Neuronal stem cell (in vitro differentiated cells): ENCODE measurements around the gene JSRP1.

Experiments
- DNase-seq: peaks from one replicate; pipeline ENCODE4 v3.0.0-alpha.2; 2013; ENCODE audit warnings: low spot score
- H2AFZ ChIP-seq: one replicate; pipeline ENCODE4 v1.6.1; 2013; ENCODE audit warnings: mild to moderate bottlenecking, low read length, inconsistent platforms
- H2AK5ac ChIP-seq: 2 replicates; pipeline ENCODE4 v1.6.1; 2013; ENCODE audit warnings: low read depth, mild to moderate bottlenecking, inconsistent platforms, low read length, moderate library complexity, mixed read lengths
- H2BK120ac ChIP-seq: 2 replicates; pipeline ENCODE4 v1.6.1; 2013; ENCODE audit warnings: low read depth, mild to moderate bottlenecking, inconsistent platforms, low read length, moderate library complexity, mixed read lengths
- H2BK12ac ChIP-seq: one replicate; pipeline ENCODE4 v1.6.1; 2013; ENCODE audit warnings: low read length, inconsistent platforms
- H2BK15ac ChIP-seq: 2 replicates; pipeline ENCODE4 v1.6.1; 2013; ENCODE audit warnings: mild to moderate bottlenecking, low read length, inconsistent platforms, mixed read lengths
- H2BK5ac ChIP-seq: one replicate; pipeline ENCODE4 v1.6.1; 2013; ENCODE audit warnings: inconsistent platforms, mild to moderate bottlenecking, low read length, moderate library complexity
- H3K14ac ChIP-seq: one replicate; pipeline ENCODE4 v1.6.1; 2013; ENCODE audit warnings: low read length, inconsistent platforms
- H3K18ac ChIP-seq: 2 replicates; pipeline ENCODE4 v1.6.1; 2013; ENCODE audit warnings: low read length, inconsistent platforms
- H3K23ac ChIP-seq: 2 replicates; pipeline ENCODE4 v1.6.1; 2013; ENCODE audit warnings: low read depth, mild to moderate bottlenecking, mixed read lengths, low read length, inconsistent platforms; ENCODE audit not compliant: poor library complexity
- H3K27ac ChIP-seq: replicated peaks from 3 replicates; pipeline ENCODE4 v1.5.1; 2013; ENCODE audit warnings: low read length, inconsistent platforms
- H3K27me3 ChIP-seq, 3 experiments: 2 replicates each; pipeline ENCODE4 v1.6.1; 2013; ENCODE audit warnings: low read length in 3 of 3, mild to moderate bottlenecking in 2 of 3, inconsistent platforms in 1 of 3, low read depth in 1 of 3, mixed read lengths in 1 of 3, moderate library complexity in 1 of 3; ENCODE audit not compliant: control insufficient read depth in 3 of 3, insufficient read depth in 3 of 3
- H3K36me3 ChIP-seq, 2 donors: replicated peaks in 1 of 2; 2 replicates each; pipeline ENCODE4 v1.6.1; 2013; ENCODE audit warnings: low read length in 2 of 2; ENCODE audit not compliant: control insufficient read depth in 2 of 2, insufficient read depth in 2 of 2
- H3K4ac ChIP-seq: 2 replicates; pipeline ENCODE4 v1.6.1; 2013; ENCODE audit warnings: inconsistent platforms, mild to moderate bottlenecking, low read length, moderate library complexity
- H3K4me1 ChIP-seq, 2 donors: 1 replicate in 1 of 2; 2 replicates in 1 of 2; pipeline ENCODE4 v1.6.1; 2013; ENCODE audit warnings: low read length in 2 of 2, low read depth in 1 of 2; ENCODE audit not compliant: control insufficient read depth in 2 of 2, insufficient read depth in 1 of 2
- H3K4me2 ChIP-seq: one replicate; pipeline ENCODE4 v1.6.1; 2013; ENCODE audit warnings: mild to moderate bottlenecking, low read length, inconsistent platforms; ENCODE audit not compliant: insufficient read depth, poor library complexity, severe bottlenecking
- H3K4me3 ChIP-seq, 2 donors: 2 replicates each; pipeline ENCODE4 v1.5.1; 2013; ENCODE audit warnings: low read length in 2 of 2, mild to moderate bottlenecking in 2 of 2, inconsistent platforms in 1 of 2, moderate library complexity in 1 of 2
- H3K79me1 ChIP-seq: one replicate; pipeline ENCODE4 v1.6.1; 2013; ENCODE audit warnings: low read depth, mild to moderate bottlenecking, inconsistent platforms, low read length, moderate library complexity
- H3K9ac ChIP-seq: one replicate; pipeline ENCODE4 v1.6.1; 2013; ENCODE audit warnings: mild to moderate bottlenecking, low read depth, low read length, inconsistent platforms; ENCODE audit not compliant: poor library complexity
- H3K9me3 ChIP-seq, 2 donors: replicated peaks in 1 of 2; 2 replicates each; pipeline versions ENCODE3 to v1.6.1; 2013; ENCODE audit warnings: low read length in 2 of 2, mild to moderate bottlenecking in 2 of 2, inconsistent platforms in 1 of 2, low read depth in 1 of 2, mixed read lengths in 1 of 2, moderate library complexity in 1 of 2; ENCODE audit not compliant: control insufficient read depth in 2 of 2, insufficient read depth in 1 of 2
- H4K8ac ChIP-seq: one replicate; pipeline ENCODE4 v1.6.1; 2013; ENCODE audit warnings: low read depth, mild to moderate bottlenecking, inconsistent platforms, low read length, moderate library complexity
- H4K91ac ChIP-seq: one replicate; pipeline ENCODE4 v1.6.1; 2013; ENCODE audit warnings: low read length, low read depth, mild to moderate bottlenecking, inconsistent platforms; ENCODE audit not compliant: poor library complexity
- WGBS, 2 donors: extraction: QIAGEN DNeasy Blood & Tissue Kit; methylation state at CpG; one replicate each; pipeline ENCODE4 v1.1.7; 2013; ENCODE audit warnings: missing lambda C conversion rate in 2 of 2, mixed read lengths in 1 of 2; ENCODE audit not compliant: insufficient read length in 2 of 2, insufficient replicate concordance in 1 of 2; ENCODE audit errors: extremely low coverage in 2 of 2; 5-methylcytosine and 5-hydroxymethylcytosine counted together

Gene JSRP1

DNA sequence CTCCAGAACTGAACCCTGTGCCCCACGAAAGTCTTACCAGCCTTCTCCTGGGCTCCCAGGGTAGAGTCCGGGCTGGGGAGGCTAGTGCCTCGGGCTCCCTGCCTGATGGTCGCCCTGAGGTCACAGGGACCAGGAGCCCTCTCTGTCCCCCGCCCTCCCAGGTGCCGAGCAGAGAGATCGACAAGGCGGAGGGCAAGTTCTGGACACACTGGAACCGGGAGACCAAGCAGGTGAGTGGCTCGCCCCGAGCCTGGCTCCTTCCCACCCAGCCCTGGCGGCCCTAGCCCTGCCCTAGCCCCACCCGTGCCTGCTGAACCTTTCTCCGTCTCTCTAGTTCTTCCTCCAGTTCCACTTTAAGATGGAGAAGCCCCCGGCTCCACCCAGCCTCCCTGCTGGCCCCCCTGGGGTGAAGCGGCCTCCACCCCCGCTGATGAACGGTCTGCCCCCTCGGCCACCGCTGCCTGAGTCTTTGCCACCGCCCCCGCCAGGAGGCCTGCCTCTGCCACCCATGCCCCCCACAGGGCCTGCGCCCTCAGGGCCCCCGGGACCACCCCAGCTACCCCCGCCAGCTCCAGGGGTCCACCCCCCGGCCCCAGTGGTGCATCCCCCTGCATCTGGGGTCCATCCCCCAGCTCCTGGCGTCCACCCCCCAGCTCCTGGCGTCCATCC is 8.7 kb downstream of the JSRP1 start:
- no peak overlapping the region for H3K18ac ChIP-seq
- DNase-seq: no peak
- no peak overlapping the region for H3K4ac ChIP-seq
- no peak overlapping the region for H3K4me2 ChIP-seq
- no peak overlapping the region for H3K4me3 ChIP-seq
- no peak overlapping the region for H2BK12ac ChIP-seq
- H3K79me1 ChIP-seq: peaks cover 21% of the 10 kb centered on the region
- WGBS, 2 donors: no CpG with 5 or more reads among the region's 28 CpGs
- no peak overlapping the region for H2AFZ ChIP-seq
- no peak overlapping the region for H4K8ac ChIP-seq
- no peak overlapping the region for H3K27ac ChIP-seq
- no peak overlapping the region for H4K91ac ChIP-seq
- no peak overlapping the region for H2BK15ac ChIP-seq
- H3K36me3 ChIP-seq: peaks cover 44 to 77% of the 10 kb centered on the region in 2 donors
- H3K4me1 ChIP-seq: no peaks in the 10 kb centered on the region
- H3K27me3 ChIP-seq: peaks cover 0 to 10% (median 0%) of the 10 kb centered on the region in 3 experiments
- no peak overlapping the region for H2AK5ac ChIP-seq
- no peak overlapping the region for H3K9ac ChIP-seq
- no peak overlapping the region for H2BK120ac ChIP-seq
- peaks cover 0 to 5% of the 10 kb centered on the region in 2 donors for H3K9me3 ChIP-seq
- H2BK5ac ChIP-seq: no peak overlapping the region
- no peak overlapping the region for H3K14ac ChIP-seq
- no peak overlapping the region for H3K23ac ChIP-seq

DNA sequence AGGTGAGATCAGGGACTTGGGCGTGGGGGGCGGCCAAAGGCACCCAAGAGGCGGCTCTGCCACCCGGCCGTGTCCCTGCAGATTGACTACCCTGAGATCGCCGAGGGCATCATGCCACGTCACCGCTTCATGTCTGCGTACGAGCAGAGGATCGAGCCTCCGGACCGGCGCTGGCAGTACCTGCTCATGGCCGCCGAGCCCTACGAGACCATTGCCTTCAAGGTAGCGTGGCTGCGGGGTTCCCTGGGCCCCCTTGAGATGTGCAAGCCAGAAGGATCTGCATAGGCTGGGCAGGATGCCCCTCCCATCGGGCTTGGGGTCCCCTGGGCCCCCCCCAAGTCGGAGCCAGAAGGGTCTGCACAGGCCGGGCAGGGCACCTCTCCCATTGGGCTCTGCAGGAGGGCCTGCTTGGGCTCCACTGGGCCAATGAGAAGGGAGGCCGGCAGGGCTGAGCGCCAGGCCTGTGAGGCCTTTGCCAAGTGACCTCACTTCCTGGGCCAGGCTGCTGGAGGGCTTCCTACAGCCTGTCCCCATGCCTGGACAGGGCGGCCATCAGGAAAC is 9.3 kb downstream of the JSRP1 start:
- Histone ChIP-seq H3K4me1 (peaks cover 0 to 2% of the 10 kb centered on the region in 2 donors), H2BK15ac (no peak overlapping the region), H2BK12ac (no peak overlapping the region), H2AK5ac (no peak overlapping the region), H3K27ac (no peak overlapping the region), H3K27me3 (peaks cover 0 to 3% (median 0%) of the 10 kb centered on the region in 3 experiments), H3K18ac (no peak overlapping the region), H3K4ac (no peak overlapping the region), H3K9ac (no peak overlapping the region), H3K23ac (no peak overlapping the region), H2BK120ac (no peak overlapping the region), H3K4me2 (no peak overlapping the region), H3K14ac (no peak overlapping the region), H3K9me3 (peaks cover 0 to 5% of the 10 kb centered on the region in 2 donors), H2AFZ (no peak overlapping the region), H4K91ac (no peak overlapping the region), H2BK5ac (no peak overlapping the region), H4K8ac (no peak overlapping the region), H3K4me3 (no peak overlapping the region), H3K36me3 (peaks cover 44 to 84% of the 10 kb centered on the region in 2 donors), H3K79me1 (peaks cover 28% of the 10 kb centered on the region)
- WGBS, 2 donors: no CpG with 5 or more reads among the region's 26 CpGs
- no peak for DNase-seq

DNA sequence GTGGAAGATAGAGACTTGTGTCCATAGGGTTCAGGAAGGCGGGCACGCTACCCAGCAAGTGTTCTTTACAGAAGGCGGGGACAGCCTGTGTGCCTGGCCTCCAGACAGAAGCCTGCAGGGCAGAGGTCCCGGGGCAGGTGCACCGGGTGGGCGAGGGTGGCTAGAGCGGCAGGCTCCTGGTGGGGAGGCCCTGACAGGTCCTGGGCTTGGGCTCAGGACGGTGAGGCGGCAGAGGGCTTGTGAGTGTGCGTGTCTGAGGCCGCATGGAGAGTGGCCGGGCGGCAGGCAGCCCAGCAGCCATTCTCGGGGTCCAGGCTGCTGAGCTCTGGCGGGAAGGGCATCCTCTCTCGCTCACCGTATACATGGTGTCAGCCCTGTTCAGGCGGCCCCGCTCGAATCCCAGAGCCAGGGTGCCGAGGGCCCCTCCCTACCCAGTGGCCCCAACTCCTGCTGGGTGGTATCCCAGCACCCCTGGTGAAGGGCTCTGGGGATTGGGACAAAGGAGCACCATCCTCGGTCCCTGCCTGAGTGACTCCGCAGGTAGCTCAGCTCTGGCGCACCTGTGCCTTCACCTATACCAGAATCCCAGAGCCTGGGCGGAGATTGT is 10.1 kb downstream of the JSRP1 start:
- WGBS, 2 donors: no CpG with 5 or more reads among the region's 25 CpGs
- H3K36me3 ChIP-seq: peaks cover 44 to 92% of the 10 kb centered on the region in 2 donors
- no peak overlapping the region for H4K8ac ChIP-seq

DNA sequence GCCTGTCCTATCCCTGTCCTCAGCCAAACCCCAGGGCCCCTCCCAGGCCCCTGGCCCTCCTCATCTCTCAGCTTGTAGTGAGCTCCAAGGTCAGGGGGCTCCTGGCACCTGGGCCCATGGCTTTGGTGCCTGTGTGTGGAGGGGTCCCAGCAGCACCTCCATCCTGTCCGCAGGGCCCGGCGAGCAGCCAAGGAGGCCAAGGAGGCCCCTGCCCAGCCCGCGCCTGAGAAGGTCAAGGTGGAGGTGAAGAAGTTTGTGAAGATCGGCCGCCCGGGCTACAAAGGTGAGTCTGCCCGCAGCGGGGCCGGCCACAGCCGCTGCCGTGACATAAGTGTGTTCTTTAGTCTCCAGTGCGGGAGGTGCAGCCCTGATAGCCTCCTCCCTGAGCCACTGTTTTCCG is 10.9 kb downstream of the JSRP1 start:
- no peak overlapping the region for H3K9ac ChIP-seq
- no peak for DNase-seq
- H3K36me3 ChIP-seq: peaks cover 44 to 96% of the 10 kb centered on the region in 2 donors

More for the DNA sequence above, 10.1 kb downstream of the JSRP1 start:
- H2AFZ ChIP-seq: no peak overlapping the region
- no peak overlapping the region for H4K91ac ChIP-seq
- H3K14ac ChIP-seq: no peak overlapping the region
- H3K4me1 ChIP-seq: peaks cover 2% of the 10 kb centered on the region in 2 donors
- H2AK5ac ChIP-seq: no peak overlapping the region
- H3K9ac ChIP-seq: no peak overlapping the region
- H3K4me3 ChIP-seq: no peak overlapping the region
- no peak overlapping the region for H3K4me2 ChIP-seq
- H3K4ac ChIP-seq: no peak overlapping the region
- H2BK5ac ChIP-seq: no peak overlapping the region
- peaks cover 0 to under 1% of the 10 kb centered on the region in 2 donors for H3K9me3 ChIP-seq
- peak overlapping the region; percentile 20 for H3K23ac ChIP-seq
- no peaks in the 10 kb centered on the region for H3K27me3 ChIP-seq
- no peak overlapping the region for H2BK15ac ChIP-seq
- H3K79me1 ChIP-seq: peaks cover 30% of the 10 kb centered on the region
- no peak for DNase-seq
- H2BK120ac ChIP-seq: no peak overlapping the region
- H2BK12ac ChIP-seq: no peak overlapping the region
- no peak overlapping the region for H3K27ac ChIP-seq
- no peak overlapping the region for H3K18ac ChIP-seq

More for the DNA sequence above, 10.9 kb downstream of the JSRP1 start:
- H3K9me3 ChIP-seq: no peaks in the 10 kb centered on the region
- no peak overlapping the region for H2BK120ac ChIP-seq
- no peak overlapping the region for H2AK5ac ChIP-seq
- WGBS, 2 donors: no CpG with 5 or more reads among the region's 15 CpGs
- H3K14ac ChIP-seq: no peak overlapping the region
- H3K4me1 ChIP-seq: peaks cover 10% of the 10 kb centered on the region in 2 donors
- H3K4me3 ChIP-seq: no peak overlapping the region
- H3K23ac ChIP-seq: no peak overlapping the region
- H4K8ac ChIP-seq: no peak overlapping the region
- H3K18ac ChIP-seq: no peak overlapping the region
- no peaks in the 10 kb centered on the region for H3K27me3 ChIP-seq
- peaks cover 37% of the 10 kb centered on the region for H3K79me1 ChIP-seq
- no peak overlapping the region for H3K27ac ChIP-seq
- H2BK5ac ChIP-seq: no peak overlapping the region
- no peak overlapping the region for H3K4me2 ChIP-seq
- H3K4ac ChIP-seq: no peak overlapping the region
- H4K91ac ChIP-seq: no peak overlapping the region
- H2BK15ac ChIP-seq: no peak overlapping the region
- no peak overlapping the region for H2AFZ ChIP-seq
- no peak overlapping the region for H2BK12ac ChIP-seq
